Fibroblast of mammary gland (primary cell): ENCODE data around the gene GPER1.
"Not testable (repeated sequence)": the region's sequence is repeated elsewhere in the genome, so short reads cannot be mapped to it uniquely, and the experiment has no call there.

Experiments
- DNase-seq: peaks from one replicate; pipeline ENCODE4 v3.0.0-alpha.2; 2010; ENCODE audit warnings: low read depth
- H3K4me3 ChIP-seq: 2 replicates; pipeline ENCODE4 v1.5.1; 2011; ENCODE audit warnings: low read depth, mild to moderate bottlenecking, low read length, moderate library complexity; ENCODE audit not compliant: control insufficient read depth
- CTCF ChIP-seq: conservative IDR thresholded peaks from 2 replicates; pipeline ENCODE4 v1.5.1; 2011; ENCODE audit warnings: low read depth, low read length, inconsistent platforms; ENCODE audit not compliant: control insufficient read depth, insufficient read depth

Gene GPER1

GRCh38 chr7:1087952-1088920 lies at the start of gene GPER1:
Gene GPER1, plus strand, starts transcription at chr7:1088113. Its CDS starts 3,616 bp downstream, at chr7:1091729.
- no peak for DNase-seq
- no peak for TF ChIP-seq CTCF
- H3K4me3 ChIP-seq: peak within 1 kb of the TSS; percentile 54

- H3K4me3 ChIP-seq, DNase-seq: not testable (repeated sequence)
Observed at GRCh38 chr7:1040233-1040632, 47.7 kb upstream of the GPER1 start.

GRCh38 chr7:1040790-1041189 lies 47.1 kb upstream of the GPER1 start:
- DNase-seq: peak; percentile 70
- H3K4me3 ChIP-seq: no peak overlapping the region
- TF ChIP-seq CTCF: no peak

GRCh38 chr7:1041551-1042491 lies 46.1 kb upstream of the GPER1 start:
- no peak for TF ChIP-seq CTCF
- no peak for DNase-seq

GRCh38 chr7:1042492-1042833 lies 45.5 kb upstream of the GPER1 start:
- H3K4me3 ChIP-seq: no peak overlapping the region
- no peak for TF ChIP-seq CTCF
- no peak for DNase-seq

More at GRCh38 chr7:1041551-1042491, 46.1 kb upstream of the GPER1 start:
- no peak overlapping the region for H3K4me3 ChIP-seq

GRCh38 chr7:1043552-1044188 lies 44.2 kb upstream of the GPER1 start:
- no peak for TF ChIP-seq CTCF
- H3K4me3 ChIP-seq: peak overlapping the region; percentile 38
- DNase-seq: no peak
